K562 (cell line): Measurements from ENCODE around the gene PPA1. TPM values are rescaled to one million over a fixed set of nuclear protein-coding genes. Genes with fewer than 3 reads are reported as not detected.

Experiments
- ATAC-seq: fragments of 200-7000 bp; cut with Tn5 transposase; 3 replicates; pipeline ENCODE4 v1.9.1; 2020; ENCODE audit warnings: moderate library complexity
- BruUV-seq: library from RNA; stranded (reverse); fragments of 400-500 nt; replicated peaks from 2 replicates; lab custom pipeline; 2021; lab: Mats Ljungman, UMichigan
- CTCF ChIA-PET: fragments of 300-600 bp; formaldehyde crosslinking; extraction: SDS; loops from one replicate; lab custom pipeline; 2021; ENCODE audit warnings: low intra/inter-chr PET ratio; lab: Yijun Ruan, JAX
- POLR2A ChIA-PET: fragments of 300-600, 350-650 bp; sonication (Branson Sonifier 250); formaldehyde crosslinking; extraction: SDS; loops from one replicate; lab custom pipeline; 2021; ENCODE audit warnings: antibody characterized with exemption, inconsistent platforms; lab: Yijun Ruan, JAX
- DNase-seq, 4 experiments: peaks; one replicate each; pipeline versions ENCODE4 v3.0.0 to v3.0.0-alpha.2; 2011 to 2018; ENCODE audit warnings: low spot score in 3 of 4, mixed read lengths in 3 of 4; ENCODE audit errors: extremely low read depth in 1 of 4
- FAIRE-seq: peaks from 2 replicates; lab custom pipeline; 2011; peaks lifted over from hg19 to GRCh38; lab: Jason Lieb, UNC
- H2AFZ ChIP-seq: 2 replicates; pipeline ENCODE4 v1.6.0; 2011; ENCODE audit warnings: low read depth, low read length, control low read depth, inconsistent platforms
- H3K27ac ChIP-seq: fragments of 200-600 bp; 3 replicates; pipeline ENCODE4 v1.8.0; 2011; ENCODE audit warnings: low read depth, mild to moderate bottlenecking, control low read depth, inconsistent platforms, low read length, moderate library complexity, mixed read lengths; ENCODE audit errors: extremely low read depth
- H3K27me3 ChIP-seq, 2 experiments: fragments of 300-600 bp in 1 of 2; 2 replicates in 1 of 2; 3 replicates in 1 of 2; pipeline versions ENCODE4 v1.6.0 to v1.8.0; 2011; ENCODE audit warnings: inconsistent platforms in 2 of 2, low read length in 2 of 2, mild to moderate bottlenecking in 1 of 2, mixed read lengths in 1 of 2, moderate library complexity in 1 of 2; ENCODE audit not compliant: control insufficient read depth in 2 of 2, insufficient read depth in 2 of 2
- H3K36me3 ChIP-seq: fragments of 300-600 bp; 3 replicates; pipeline ENCODE4 v1.8.0; 2011; ENCODE audit warnings: mild to moderate bottlenecking, low read length, inconsistent platforms; ENCODE audit not compliant: control insufficient read depth, insufficient read depth
- H3K4me1 ChIP-seq, 2 experiments: fragments of 200-600 bp in 1 of 2; replicated peaks in 1 of 2; 2 replicates in 1 of 2; 3 replicates in 1 of 2; pipeline versions ENCODE4 v1.5.1 to v1.8.0; 2011; ENCODE audit warnings: inconsistent platforms in 2 of 2, low read length in 2 of 2, mild to moderate bottlenecking in 1 of 2, mixed read lengths in 1 of 2, moderate library complexity in 1 of 2; ENCODE audit not compliant: control insufficient read depth in 2 of 2, insufficient read depth in 2 of 2
- H3K4me2 ChIP-seq: 2 replicates; pipeline ENCODE4 v1.6.1; 2011; ENCODE audit warnings: low read length, control low read depth, inconsistent platforms, mixed read lengths; ENCODE audit not compliant: insufficient read depth
- H3K4me3 ChIP-seq: fragments of 200-600 bp; sonication (generic), shearing (Covaris generic); 2 replicates; pipeline ENCODE4 v1.5.1; 2016; ENCODE audit warnings: control low read depth, inconsistent platforms
- H3K79me2 ChIP-seq: fragments of 200-600 bp; 3 replicates; pipeline ENCODE4 v1.8.0; 2011; ENCODE audit warnings: low read length, inconsistent platforms; ENCODE audit not compliant: control insufficient read depth, insufficient read depth
- H3K9ac ChIP-seq, 2 experiments: 2 replicates each; pipeline versions ENCODE4 v1.6.0 to v1.6.1; 2011; ENCODE audit warnings: low read depth in 2 of 2, low read length in 2 of 2, control low read depth in 1 of 2, inconsistent platforms in 1 of 2, mild to moderate bottlenecking in 1 of 2, mixed read lengths in 1 of 2; ENCODE audit not compliant: insufficient read depth in 1 of 2
- H3K9me1 ChIP-seq: one replicate; pipeline ENCODE4 v1.6.0; 2011; ENCODE audit warnings: inconsistent platforms, mild to moderate bottlenecking, low read length, moderate library complexity; ENCODE audit not compliant: control insufficient read depth, insufficient read depth
- H3K9me3 ChIP-seq: replicated peaks from 2 replicates; pipeline ENCODE4 v1.5.1; 2011; ENCODE audit warnings: low read depth, low read length, inconsistent platforms; ENCODE audit not compliant: control insufficient read depth, insufficient read depth
- H4K20me1 ChIP-seq: replicated peaks from 2 replicates; pipeline ENCODE4 v1.6.1; 2011; ENCODE audit warnings: low read length, inconsistent platforms, mixed read lengths; ENCODE audit not compliant: control insufficient read depth, insufficient read depth
- ARID1B ChIP-seq: fragments of 450-650 bp; IDR thresholded peaks from 2 replicates; pipeline ENCODE4 v1.6.1; 2016; ENCODE audit warnings: antibody characterized with exemption, mild to moderate bottlenecking, inconsistent platforms
- CEBPB ChIP-seq: fragments of 450-650 bp; IDR thresholded peaks from 2 replicates; pipeline ENCODE4 v1.6.1; 2016; ENCODE audit warnings: missing genetic modification characterization, missing compliant biosample characterization
- L3MBTL2 ChIP-seq: fragments of 450-650 bp; IDR thresholded peaks from 2 replicates; pipeline ENCODE4 v1.6.1; 2016; ENCODE audit warnings: mild to moderate bottlenecking, moderate library complexity
- NFYB ChIP-seq: IDR thresholded peaks from 2 replicates; pipeline ENCODE4 v1.6.1; 2011; ENCODE audit warnings: mild to moderate bottlenecking, moderate library complexity; ENCODE audit not compliant: insufficient read length; ENCODE audit errors: extremely low read depth
- WGBS: fragments of 100-300 bp; shearing (Covaris generic); methylation state at CpG from one replicate; pipeline ENCODE4 v1.1.6; 2016; ENCODE audit warnings: low coverage, mixed read lengths; ENCODE audit not compliant: insufficient coverage; ENCODE audit errors: missing lambda C conversion rate; 5-methylcytosine and 5-hydroxymethylcytosine counted together
- in situ Hi-C: fragments of 300-500 bp; cut with MboI; formaldehyde crosslinking; loops from 4 replicates; pipeline ENCODE4 v1.15.0; 2018; ENCODE audit warnings: inconsistent platforms, mixed read lengths
- intact Hi-C: fragments of 100-400 bp; cut with micrococcal nuclease; formaldehyde crosslinking; loops from 2 replicates; pipeline ENCODE4 v1.14.2; 2022
- polyA plus RNA-seq, 8 experiments: library from polyadenylated mRNA; depleted of rRNA in 4 of 8; stranded (reverse) in 5 of 8; unstranded in 3 of 8; fragments of >200 nt; fragmentation: Nextera tagmentation in 2 of 8; fragmentation: Illumina TruSeq in 1 of 8; extraction: Ambion mirVana in 2 of 8; extraction: Trizol in 1 of 8; gene quantifications; 2 replicates each; pipeline versions ENCODE4 v1.2.1 to v1.2.3, GENCODE V29; 2011 to 2014; ENCODE audit warnings: inconsistent platforms in 1 of 8, missing spikeins in 1 of 8
- total RNA-seq, 7 experiments: library from RNA; depleted of rRNA in 6 of 7; stranded (reverse); fragments of >200 nt in 6 of 7; fragmentation: Illumina TruSeq in 2 of 7; extraction: Trizol in 2 of 7; gene quantifications; 2 replicates each; pipeline versions ENCODE4 v1.2.1 to v1.2.3, GENCODE V29; 2011 to 2021; ENCODE audit warnings: low replicate concordance in 1 of 7

Gene PPA1
- total and polyA plus RNA-seq, 9 of the 15 experiments (the other 6 are each of a cell fraction or from before 2014, with no cell fraction given): 301 to 635 (median 471) TPM

- ChIA-PET CTCF (interaction anchor here (0.6 kb wide), 1 partner anchor 181 kb away, joined by 4 read pairs; no protein-coding TSS in a partner anchor), POLR2A (interaction anchor here (1.4 kb wide), 1 partner anchor 20 kb away, joined by 5 read pairs; no protein-coding TSS in a partner anchor)
- Histone ChIP-seq H3K79me2 (no peaks in the 10 kb centered on the region), H2AFZ (no peak overlapping the region), H3K9me3 (no peaks in the 10 kb centered on the region), H3K9me1 (no peaks in the 10 kb centered on the region), H3K27ac (no peak overlapping the region), H3K27me3 (no peaks in the 10 kb centered on the region), H3K4me2 (no peak overlapping the region), H3K4me3 (no peak overlapping the region), H3K4me1 (no peaks in the 10 kb centered on the region; a peak in 1 of 5 replicates), H3K36me3 (peaks cover 48% of the 10 kb centered on the region), H3K9ac (peak overlapping the region in 1 of 2 experiments; percentile 47; a peak in 1 of 4 replicates), H4K20me1 (no peaks in the 10 kb centered on the region)
- in situ Hi-C loops (no loop called here), intact Hi-C loops (no loop called here)
- no peak for DNase-seq
- no peak for ATAC-seq
- no peak for FAIRE-seq
- BruUV-seq: no TSS peak
- 87% methylated on average over 7 of the region's 7 CpGs for WGBS
- no peak for TF ChIP-seq ARID1B
- TF ChIP-seq NFYB: no peak
Measured at GRCh38 chr10:70197235-70197945, 35.8 kb downstream of the PPA1 start.

- no peaks in the 10 kb centered on the region for H4K20me1 ChIP-seq
- POLR2A ChIA-PET: interaction anchor here (0.9 to 1.3 kb wide), 2 partner anchors 13 to 17 kb away, joined by 4 to 5 read pairs; no protein-coding TSS in a partner anchor
- TF ChIP-seq L3MBTL2 (peak; percentile 86), CEBPB (peak; percentile 38; the same call in 1 of the 2 replicates)
Measured at GRCh38 chr10:70193391-70193844, 39.8 kb downstream of the PPA1 start.

More at GRCh38 chr10:70193391-70193844, 39.8 kb downstream of the PPA1 start:
- Histone ChIP-seq H3K27me3 (no peaks in the 10 kb centered on the region; a peak in 2 of 5 replicates), H3K9ac (no peak overlapping the region), H3K4me1 (no peaks in the 10 kb centered on the region; a peak in 1 of 5 replicates), H3K27ac (no peak overlapping the region), H3K9me1 (no peaks in the 10 kb centered on the region), H3K36me3 (peaks cover 10% of the 10 kb centered on the region; the same call in 2 of the 3 replicates), H3K4me3 (no peak overlapping the region), H3K9me3 (no peaks in the 10 kb centered on the region), H3K4me2 (no peak overlapping the region), H3K79me2 (no peaks in the 10 kb centered on the region), H2AFZ (peak overlapping the region; percentile 0; the same call in 1 of the 2 replicates)
- WGBS: 12% methylated on average over 7 of the region's 7 CpGs
- intact Hi-C loops: no loop called here
- DNase-seq (peak in 1 of 4 experiments; percentile 36), ATAC-seq (peak; percentile 56), FAIRE-seq (no peak)
- in situ Hi-C loops: no loop called here
- no TSS peak for BruUV-seq
- CTCF ChIA-PET: interaction anchor here (0.7 kb wide), 1 partner anchor 687 kb away, joined by 4 read pairs; no protein-coding TSS in a partner anchor
